Thyroid gland (tissue), 4 donors: ENCODE results near the gene MIS18A.

Experiments used
- CTCF ChIP-seq, 6 experiments: fragments of 200-600 bp in 3 of 6; fragments of 450-650 bp in 3 of 6; sonication (generic) in 3 of 6; IDR thresholded peaks; one replicate each; pipeline ENCODE4 v1.5.1; 2016 to 2019; ENCODE audit warnings: antibody characterized with exemption in 6 of 6, mild to moderate bottlenecking in 2 of 6, inconsistent platforms in 1 of 6, moderate library complexity in 1 of 6
- POLR2A ChIP-seq, 2 donors: fragments of 450-650 bp; IDR thresholded peaks; one replicate each; pipeline ENCODE4 v1.6.1; 2017; ENCODE audit warnings: antibody characterized with exemption in 2 of 2, mild to moderate bottlenecking in 2 of 2, moderate library complexity in 1 of 2

GRCh38 chr21:32300117-32300681, 21.4 kb upstream of the MIS18A start:
- no peak for TF ChIP-seq CTCF (IDR thresholded peaks at IDR 0.05)
- no peak for TF ChIP-seq POLR2A (IDR thresholded peaks at IDR 0.05)
